Activated CD4-positive, alpha-beta T cell treated with anti-CD3 and anti-CD28 coated beads for 36 hours (primary cell): ENCODE data around the gene CHST3. TPM values are rescaled to one million over a fixed set of nuclear protein-coding genes. Genes with fewer than 3 reads are reported as not detected.

Experiments
- ATAC-seq: fragments of 200-7000 bp; cut with Tn5 transposase; one replicate; pipeline ENCODE4 v1.10.0; 2021; ENCODE audit warnings: mild to moderate bottlenecking, moderate library complexity
- CTCF ChIA-PET: fragments of 350-600 bp; sonication (Branson Sonifier 250); formaldehyde crosslinking; loops from one replicate; lab custom pipeline; 2021; ENCODE audit warnings: antibody characterized with exemption; lab: Charles Lee
- POLR2A ChIA-PET: fragments of 350-600 bp; sonication (Branson Sonifier 250); formaldehyde crosslinking; loops from one replicate; lab custom pipeline; 2021; ENCODE audit warnings: antibody characterized with exemption, inconsistent platforms; lab: Charles Lee
- DNase-seq: peaks from one replicate; pipeline ENCODE4 v3.0.0-alpha.2; 2020
- H3K27ac Mint-ChIP-seq: one replicate; pipeline ENCODE4 v1.8.0; 2021; ENCODE audit warnings: mixed read lengths
- H3K27me3 Mint-ChIP-seq: one replicate; pipeline ENCODE4 v1.8.0; 2021; ENCODE audit warnings: mixed read lengths
- H3K36me3 Mint-ChIP-seq: one replicate; pipeline ENCODE4 v1.8.0; 2021; ENCODE audit warnings: low read depth, mixed read lengths
- H3K4me1 Mint-ChIP-seq: one replicate; pipeline ENCODE4 v1.8.0; 2021; ENCODE audit warnings: mixed read lengths
- H3K4me3 Mint-ChIP-seq: one replicate; pipeline ENCODE4 v1.8.0; 2021; ENCODE audit warnings: mild to moderate bottlenecking, moderate library complexity, mixed read lengths
- H3K9me3 Mint-ChIP-seq: one replicate; pipeline ENCODE4 v1.8.0; 2021; ENCODE audit warnings: low read depth, mixed read lengths
- intact Hi-C, 2 experiments: fragments of 100-400 bp; cut with DNase I in 1 of 2; cut with micrococcal nuclease in 1 of 2; formaldehyde crosslinking; loops; one replicate each; pipeline versions ENCODE4 v1.14.2 to v1.15.1; 2022 to 2024; cut with DNase I, micrococcal nuclease
- total RNA-seq, 2 experiments: library from RNA; stranded (reverse); gene quantifications; one replicate each; pipeline ENCODE4 v1.2.3, GENCODE V29; 2021

The CHST3 gene
- total RNA-seq, 2 experiments from 2014 or later = 0.46 to 0.47 TPM

DNA sequence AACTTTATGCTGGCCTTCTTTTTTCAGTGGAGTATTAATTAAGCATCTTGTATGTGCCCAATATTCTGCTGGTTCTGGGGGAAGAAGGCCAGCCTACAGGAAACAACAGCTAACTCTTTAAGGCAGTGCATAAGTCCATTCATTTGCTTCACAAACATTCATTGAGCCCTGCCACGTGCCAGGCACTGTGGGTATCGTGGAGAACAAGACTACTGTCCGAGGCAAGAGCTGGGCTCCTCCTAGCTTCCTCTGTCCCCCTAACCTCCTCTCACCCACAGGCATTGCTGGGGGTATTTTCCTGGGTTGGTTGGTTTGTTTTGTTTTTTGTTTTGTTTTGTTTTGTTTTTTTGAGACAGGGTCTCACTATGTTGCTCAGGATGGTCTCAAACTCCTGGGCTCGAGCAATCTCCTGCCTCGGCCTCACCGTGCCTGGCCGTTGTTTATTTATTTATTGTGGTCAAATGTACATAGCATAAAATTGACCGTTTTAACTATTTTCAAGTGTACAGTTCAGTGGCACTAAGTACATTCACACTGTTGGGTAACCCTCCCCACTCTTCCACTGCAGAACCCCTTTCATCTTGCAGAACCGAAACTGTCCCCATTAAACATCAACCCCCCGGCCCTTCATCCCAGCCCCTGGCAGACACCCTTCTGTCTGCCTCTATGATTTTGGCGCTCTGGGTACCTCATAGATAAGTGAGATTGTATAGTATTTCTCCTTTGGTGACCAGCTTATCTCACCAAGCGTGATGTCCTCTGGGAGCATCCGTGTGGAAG, 32.6 kb downstream of the CHST3 start:
- Mint-ChIP-seq H3K9me3 (no peaks in the 10 kb centered on the region), H3K27ac (no peak overlapping the region), H3K4me3 (no peak overlapping the region), H3K4me1 (no peaks in the 10 kb centered on the region), H3K36me3 (no peaks in the 10 kb centered on the region), H3K27me3 (no peaks in the 10 kb centered on the region)
- no peak for ATAC-seq
- ChIA-PET CTCF (no interaction called here), POLR2A (no interaction called here)
- intact Hi-C loops = no loop called here
- no peak for DNase-seq

DNA sequence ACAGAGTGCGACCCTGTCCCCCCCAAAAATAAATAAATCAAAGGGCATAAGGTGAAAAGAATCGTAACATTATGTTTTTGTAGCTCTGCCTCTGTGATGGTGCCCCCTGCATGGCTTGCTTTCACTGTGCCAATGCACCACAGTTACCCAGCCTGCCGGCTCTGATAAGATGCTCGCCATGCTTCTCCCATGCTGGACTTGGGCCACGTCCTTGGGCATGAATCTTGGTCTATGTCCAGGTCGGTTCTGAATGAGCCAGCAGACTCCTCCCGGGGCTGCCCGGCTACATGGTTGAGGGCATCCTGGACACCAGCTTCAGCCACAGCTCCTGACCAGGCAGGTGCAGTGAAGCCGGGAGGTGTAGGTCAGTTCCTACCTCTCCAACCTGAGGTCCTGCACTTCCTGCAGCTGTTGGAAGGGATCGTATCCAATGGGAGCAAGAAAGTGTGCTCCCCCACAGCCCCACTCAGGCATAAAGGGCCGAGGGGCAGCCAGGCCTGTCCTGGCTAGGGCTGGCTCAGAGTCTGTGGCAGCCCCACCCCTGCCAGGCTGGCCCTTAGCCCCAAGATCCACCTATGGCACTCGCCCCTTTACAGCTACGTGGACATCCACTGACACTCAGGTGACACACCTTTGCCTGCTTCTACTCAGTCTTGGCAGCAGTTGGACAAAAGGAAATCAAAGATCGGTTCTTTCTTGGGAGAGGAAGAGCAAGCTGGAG, 34.1 kb downstream of the CHST3 start:
- ATAC-seq = no peak
- Mint-ChIP-seq H3K36me3 (no peaks in the 10 kb centered on the region), H3K9me3 (no peaks in the 10 kb centered on the region), H3K4me3 (no peak overlapping the region), H3K4me1 (no peaks in the 10 kb centered on the region), H3K27ac (no peak overlapping the region), H3K27me3 (no peaks in the 10 kb centered on the region)
- intact Hi-C loops = no loop called here
- POLR2A ChIA-PET = interaction anchor here (1.0 kb wide), 1 partner anchor 93 kb away, joined by 3 read pairs; no protein-coding TSS in a partner anchor
- CTCF ChIA-PET = interaction anchor here (0.6 kb wide), 1 partner anchor 169 kb away, joined by 3 read pairs; no protein-coding TSS in a partner anchor
- DNase-seq = no peak

DNA sequence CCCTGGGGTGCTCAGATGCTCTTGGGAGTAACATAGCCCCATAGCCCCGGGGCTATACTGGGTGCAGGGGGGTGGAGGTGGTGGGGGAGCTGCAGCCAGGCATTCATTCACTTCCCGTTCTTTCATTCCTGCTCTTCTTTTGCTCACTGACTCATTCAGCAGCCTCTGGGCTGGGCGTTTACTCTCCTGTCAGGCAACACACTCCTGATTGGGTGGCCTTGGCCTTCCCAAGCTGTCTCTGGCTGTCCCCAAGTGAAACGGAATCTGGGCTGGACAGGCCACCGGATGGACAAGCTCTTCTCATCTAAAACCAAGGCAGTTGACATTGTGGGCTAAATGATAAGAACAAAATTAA, 34.6 kb downstream of the CHST3 start:
- CTCF ChIA-PET = interaction anchor here (0.6 kb wide), 2 partner anchors 168 to 191 kb away, joined by 3 read pairs; no protein-coding TSS in a partner anchor
- no peak overlapping the region for H3K4me3 Mint-ChIP-seq

DNA sequence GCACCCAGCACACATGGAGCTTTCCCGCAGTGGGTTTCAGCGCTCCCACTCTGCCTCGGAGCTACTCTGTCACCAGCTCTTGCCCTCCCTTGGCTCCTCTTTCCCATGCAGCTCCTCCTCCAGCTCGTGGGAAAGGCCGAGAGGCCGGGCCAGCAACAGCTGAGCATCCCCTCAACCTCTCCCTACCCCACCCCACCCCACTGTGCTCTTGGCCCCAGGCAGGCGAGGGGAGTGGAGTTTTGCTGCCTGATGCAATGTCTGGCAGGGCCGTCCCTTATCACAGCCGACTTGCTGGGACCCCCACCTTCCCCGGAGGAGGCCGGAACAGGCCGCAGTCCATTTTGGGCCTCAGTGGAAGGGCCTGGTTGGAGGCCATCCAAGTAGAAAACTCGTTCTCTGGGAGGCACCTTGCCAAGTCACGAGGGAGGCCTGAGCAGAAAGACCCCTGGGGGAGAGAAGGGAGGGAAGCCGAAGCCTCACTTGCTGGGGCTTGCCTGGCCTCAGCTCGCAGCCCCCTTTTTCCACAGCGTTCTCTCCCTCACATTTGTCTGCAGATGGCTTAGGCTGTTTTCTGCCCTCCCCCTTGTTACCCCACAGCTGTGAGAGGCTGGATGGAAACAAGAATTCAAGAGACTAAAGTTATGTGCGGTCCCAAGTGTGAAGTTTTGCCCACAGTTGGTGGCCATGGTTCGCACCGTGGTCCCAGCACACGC, 35.3 kb downstream of the CHST3 start:
- ChIA-PET CTCF (interaction anchor here (0.5 to 0.6 kb wide), 2 partner anchors 186 to 190 kb away, joined by 3 read pairs; no protein-coding TSS in a partner anchor), POLR2A (interaction anchor here (1.0 kb wide), 1 partner anchor 94 kb away, joined by 3 read pairs; no protein-coding TSS in a partner anchor)
- DNase-seq (no peak), ATAC-seq (no peak)
- H3K4me1 Mint-ChIP-seq = no peaks in the 10 kb centered on the region
- intact Hi-C loops = no loop called here
- H3K9me3 Mint-ChIP-seq = no peaks in the 10 kb centered on the region
- no peak overlapping the region for H3K4me3 Mint-ChIP-seq
- no peak overlapping the region for H3K27ac Mint-ChIP-seq
- no peaks in the 10 kb centered on the region for H3K27me3 Mint-ChIP-seq
- no peaks in the 10 kb centered on the region for H3K36me3 Mint-ChIP-seq

More for the DNA sequence above, 34.6 kb downstream of the CHST3 start:
- POLR2A ChIA-PET = interaction anchor here (1.0 kb wide), 1 partner anchor 93 kb away, joined by 3 read pairs; no protein-coding TSS in a partner anchor
- ATAC-seq (no peak), DNase-seq (no peak)
- intact Hi-C loops = no loop called here
- H3K36me3 Mint-ChIP-seq = no peaks in the 10 kb centered on the region
- H3K9me3 Mint-ChIP-seq = no peaks in the 10 kb centered on the region
- H3K27me3 Mint-ChIP-seq = no peaks in the 10 kb centered on the region
- no peak overlapping the region for H3K27ac Mint-ChIP-seq
- H3K4me1 Mint-ChIP-seq = no peaks in the 10 kb centered on the region

DNA sequence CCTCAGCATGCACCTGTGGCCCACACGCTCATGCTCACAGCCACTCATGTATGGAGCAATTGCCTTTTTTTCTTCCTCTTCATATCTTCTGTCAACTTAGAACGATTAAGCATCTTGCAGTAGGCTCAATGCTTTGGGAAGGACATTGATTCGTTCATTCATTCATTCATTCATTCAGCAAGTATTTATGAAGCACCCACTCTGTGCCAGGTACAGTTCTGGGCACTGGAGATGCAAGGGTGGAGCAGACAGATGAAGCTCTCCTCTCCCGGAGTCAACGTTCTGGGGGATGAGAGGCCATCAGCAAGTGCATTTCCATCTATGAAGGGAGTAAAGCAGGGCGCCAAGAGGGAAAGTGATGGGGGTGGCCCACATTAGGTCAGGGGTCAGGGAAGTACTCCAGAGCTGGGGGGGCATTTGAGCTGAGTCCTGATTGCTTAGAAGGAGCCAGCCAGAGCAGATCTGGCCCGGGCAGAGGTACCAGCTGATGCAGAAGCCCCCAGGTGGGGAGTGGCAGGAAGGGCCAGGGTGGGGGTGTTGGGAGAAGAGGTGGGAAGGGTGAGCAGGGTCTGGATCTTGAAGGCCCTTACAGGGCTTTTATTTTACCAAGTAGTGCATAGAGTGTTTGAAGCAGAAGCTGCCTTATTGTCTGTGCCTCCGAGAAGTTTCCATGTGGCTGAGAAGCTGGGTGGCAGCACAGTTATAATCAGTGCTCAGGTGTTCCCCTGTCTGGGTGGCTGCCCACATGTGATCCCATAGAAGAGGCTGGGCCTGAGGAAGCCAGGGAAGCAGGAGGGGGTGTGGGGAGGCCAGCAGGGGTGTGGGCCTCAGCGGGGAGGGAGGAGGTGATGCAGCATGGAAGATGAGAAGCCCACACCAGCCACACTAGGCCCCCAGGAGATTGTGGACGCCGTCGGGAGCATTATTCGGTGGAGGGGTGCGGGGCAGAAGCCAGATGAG, 36.2 kb downstream of the CHST3 start:
- POLR2A ChIA-PET = no interaction called here
- no peak overlapping the region for H3K4me3 Mint-ChIP-seq
- intact Hi-C loops = no loop called here

DNA sequence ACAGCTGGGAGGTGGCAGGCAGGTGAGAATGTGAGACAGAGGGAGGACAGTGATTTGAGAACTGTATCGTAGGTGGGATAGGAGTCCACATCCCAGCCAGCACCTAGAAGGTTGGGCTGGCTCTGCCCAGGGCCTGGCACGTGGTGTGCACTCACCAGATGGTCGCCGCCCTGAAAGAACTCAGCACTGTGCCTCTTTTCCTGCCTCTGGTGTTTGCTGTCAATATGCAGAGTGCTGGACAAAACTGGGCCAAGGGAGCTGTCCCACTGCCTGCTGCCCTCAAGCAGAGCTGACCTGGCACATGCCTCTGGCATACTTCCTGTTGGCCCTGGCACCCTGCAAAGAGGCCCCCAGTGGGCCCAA, 36.8 kb downstream of the CHST3 start:
- ATAC-seq = no peak
- Mint-ChIP-seq H3K36me3 (no peaks in the 10 kb centered on the region), H3K4me3 (no peak overlapping the region), H3K27ac (no peak overlapping the region), H3K9me3 (no peaks in the 10 kb centered on the region), H3K4me1 (no peaks in the 10 kb centered on the region), H3K27me3 (no peaks in the 10 kb centered on the region)
- DNase-seq = no peak
- ChIA-PET CTCF (interaction anchor here (0.6 kb wide), 1 partner anchor 13 kb away, joined by 4 read pairs; no protein-coding TSS in a partner anchor), POLR2A (no interaction called here)
- intact Hi-C loops = no loop called here

More for the DNA sequence above, 36.2 kb downstream of the CHST3 start:
- Mint-ChIP-seq H3K27me3 (no peaks in the 10 kb centered on the region), H3K36me3 (no peaks in the 10 kb centered on the region), H3K27ac (no peak overlapping the region), H3K9me3 (no peaks in the 10 kb centered on the region), H3K4me1 (no peaks in the 10 kb centered on the region)
- ATAC-seq = no peak
- DNase-seq = no peak
- CTCF ChIA-PET = interaction anchor here (0.6 kb wide), 1 partner anchor 12 kb away, joined by 4 read pairs; no protein-coding TSS in a partner anchor

DNA sequence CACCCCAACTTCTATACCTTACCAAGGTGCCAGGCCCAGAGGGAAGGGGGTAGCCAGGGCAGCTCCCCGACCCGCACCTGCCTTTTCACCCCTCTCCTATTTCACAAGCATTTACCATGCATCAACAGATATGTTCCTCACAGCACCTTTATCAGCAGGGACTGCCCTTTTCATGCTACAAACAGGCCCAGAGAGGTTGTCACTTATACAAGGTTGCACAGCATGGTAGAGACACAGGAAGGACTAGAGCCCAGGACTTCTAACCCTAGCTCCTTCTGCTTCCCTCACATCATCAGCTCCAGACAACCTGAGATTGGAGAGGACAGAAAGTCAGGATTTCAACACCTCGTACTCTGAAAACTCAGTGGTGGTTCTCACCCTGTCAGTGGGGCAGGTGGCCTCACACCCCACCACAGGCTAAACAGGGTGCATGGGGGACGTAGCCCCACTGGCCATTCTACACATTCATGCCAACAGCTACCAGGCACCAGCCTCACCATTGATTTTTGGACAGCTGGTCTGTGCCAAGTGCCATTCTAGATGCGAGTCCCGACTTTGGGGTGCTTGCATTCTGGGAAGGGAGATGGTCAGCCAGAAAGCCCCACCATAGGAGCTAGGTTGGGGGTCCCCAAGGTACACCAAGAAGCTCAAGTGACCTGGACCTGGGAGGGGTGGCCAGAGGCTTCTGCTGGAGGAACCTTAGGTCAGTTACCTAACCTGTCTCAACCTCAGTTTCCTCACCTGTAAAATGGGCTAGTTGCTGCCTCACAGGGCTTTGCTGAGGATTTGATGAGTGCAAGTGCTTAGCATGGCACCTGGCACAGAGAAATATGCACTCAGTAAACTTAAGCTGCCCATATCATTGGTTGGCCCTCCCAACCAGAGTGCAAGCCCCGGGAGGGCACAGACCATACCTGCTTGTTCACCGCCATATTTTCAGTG, 38.4 kb downstream of the CHST3 start:
- H3K9me3 Mint-ChIP-seq = no peaks in the 10 kb centered on the region
- no peaks in the 10 kb centered on the region for H3K36me3 Mint-ChIP-seq
- no peak overlapping the region for H3K27ac Mint-ChIP-seq
- ATAC-seq (no peak), DNase-seq (no peak)
- no peaks in the 10 kb centered on the region for H3K27me3 Mint-ChIP-seq
- ChIA-PET CTCF (interaction anchor here (0.5 to 1.0 kb wide), 4 partner anchors 46 to 573 kb away, joined by 3 to 4 read pairs (median 3); no protein-coding TSS in a partner anchor), POLR2A (no interaction called here)
- H3K4me1 Mint-ChIP-seq = no peaks in the 10 kb centered on the region
- intact Hi-C loops = no loop called here
- no peak overlapping the region for H3K4me3 Mint-ChIP-seq

DNA sequence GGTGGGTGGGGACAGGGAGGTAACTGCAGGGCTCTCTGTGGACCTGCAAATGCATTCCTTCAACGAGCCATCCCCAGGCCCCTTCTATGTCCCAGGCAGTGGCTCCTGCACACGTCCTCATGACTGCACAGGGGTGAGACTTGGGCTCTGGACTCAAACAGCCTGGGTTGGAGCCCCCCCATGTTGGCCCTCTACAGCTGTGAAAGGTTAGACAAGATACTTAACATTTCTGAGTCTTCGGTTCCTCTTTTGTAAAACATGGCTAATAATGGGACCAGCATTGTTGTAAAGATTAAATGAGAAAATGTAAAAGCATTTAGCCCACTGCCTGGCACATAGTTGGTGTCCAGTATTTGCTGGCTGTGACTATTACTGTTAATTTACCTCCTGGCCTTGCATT, 41.8 kb downstream of the CHST3 start:
- ATAC-seq (no peak), DNase-seq (no peak)
- Mint-ChIP-seq H3K36me3 (no peaks in the 10 kb centered on the region), H3K9me3 (no peaks in the 10 kb centered on the region), H3K27ac (no peak overlapping the region), H3K27me3 (no peaks in the 10 kb centered on the region), H3K4me1 (no peaks in the 10 kb centered on the region), H3K4me3 (no peak overlapping the region)
- ChIA-PET CTCF (interaction anchor here (0.8 kb wide), 1 partner anchor 110 kb away, joined by 3 read pairs; no protein-coding TSS in a partner anchor), POLR2A (no interaction called here)
- intact Hi-C loops = no loop called here

DNA sequence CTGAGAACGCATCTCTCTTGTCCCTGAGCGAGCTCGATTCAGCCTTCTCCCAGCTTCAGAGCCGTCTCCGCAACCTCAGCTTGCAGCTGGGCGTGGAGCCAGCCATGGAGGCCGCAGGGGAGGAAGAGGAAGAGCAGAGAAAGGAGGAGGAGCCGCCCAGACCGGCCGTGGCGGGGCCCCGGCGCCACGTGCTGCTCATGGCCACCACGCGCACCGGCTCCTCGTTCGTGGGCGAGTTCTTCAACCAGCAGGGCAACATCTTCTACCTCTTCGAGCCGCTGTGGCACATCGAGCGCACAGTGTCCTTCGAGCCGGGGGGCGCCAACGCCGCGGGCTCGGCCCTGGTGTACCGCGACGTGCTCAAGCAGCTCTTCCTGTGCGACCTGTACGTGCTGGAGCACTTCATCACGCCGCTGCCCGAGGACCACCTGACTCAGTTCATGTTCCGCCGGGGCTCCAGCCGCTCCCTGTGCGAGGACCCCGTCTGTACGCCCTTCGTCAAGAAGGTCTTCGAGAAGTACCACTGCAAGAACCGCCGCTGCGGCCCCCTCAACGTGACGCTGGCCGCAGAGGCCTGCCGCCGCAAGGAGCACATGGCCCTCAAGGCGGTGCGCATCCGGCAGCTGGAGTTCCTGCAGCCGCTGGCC, 43.2 kb downstream of the CHST3 start:
- POLR2A ChIA-PET = no interaction called here
- H3K4me3 Mint-ChIP-seq = no peak overlapping the region

More for the DNA sequence above, 43.2 kb downstream of the CHST3 start:
- DNase-seq (no peak), ATAC-seq (no peak)
- CTCF ChIA-PET = no interaction called here
- no peaks in the 10 kb centered on the region for H3K27me3 Mint-ChIP-seq
- no peaks in the 10 kb centered on the region for H3K36me3 Mint-ChIP-seq
- intact Hi-C loops = no loop called here
- no peaks in the 10 kb centered on the region for H3K4me1 Mint-ChIP-seq
- no peaks in the 10 kb centered on the region for H3K9me3 Mint-ChIP-seq
- no peak overlapping the region for H3K27ac Mint-ChIP-seq
